ENCODE data around the gene SLC25A21. TPM values are rescaled to one million over a fixed set of nuclear protein-coding genes. Genes with fewer than 3 reads are reported as not detected.

The SLC25A21 gene
- total RNA-seq, 1 donor from 2014 or later: not detected

- Mint-ChIP-seq H3K27me3 (no peaks in the 10 kb centered on the region), H3K27ac (no peak overlapping the region), H3K4me1 (no peaks in the 10 kb centered on the region), H3K9me3 (peaks cover 3% of the 10 kb centered on the region), H3K4me3 (no peak overlapping the region), H3K36me3 (ENCODE audit: low read depth) (no peaks in the 10 kb centered on the region)
- DNase-seq: no peak
- ChIA-PET POLR2A (no interaction called here), CTCF (no interaction called here)
- no peak for TF ChIP-seq CTCF (IDR thresholded peaks at IDR 0.05)
- intact Hi-C loops (cut with micrococcal nuclease): no loop called here
- no peak for ATAC-seq (ENCODE audit: low read depth)
Measured at GRCh38 chr14:37037636-37038387, 134.6 kb downstream of the SLC25A21 start.

DNA sequence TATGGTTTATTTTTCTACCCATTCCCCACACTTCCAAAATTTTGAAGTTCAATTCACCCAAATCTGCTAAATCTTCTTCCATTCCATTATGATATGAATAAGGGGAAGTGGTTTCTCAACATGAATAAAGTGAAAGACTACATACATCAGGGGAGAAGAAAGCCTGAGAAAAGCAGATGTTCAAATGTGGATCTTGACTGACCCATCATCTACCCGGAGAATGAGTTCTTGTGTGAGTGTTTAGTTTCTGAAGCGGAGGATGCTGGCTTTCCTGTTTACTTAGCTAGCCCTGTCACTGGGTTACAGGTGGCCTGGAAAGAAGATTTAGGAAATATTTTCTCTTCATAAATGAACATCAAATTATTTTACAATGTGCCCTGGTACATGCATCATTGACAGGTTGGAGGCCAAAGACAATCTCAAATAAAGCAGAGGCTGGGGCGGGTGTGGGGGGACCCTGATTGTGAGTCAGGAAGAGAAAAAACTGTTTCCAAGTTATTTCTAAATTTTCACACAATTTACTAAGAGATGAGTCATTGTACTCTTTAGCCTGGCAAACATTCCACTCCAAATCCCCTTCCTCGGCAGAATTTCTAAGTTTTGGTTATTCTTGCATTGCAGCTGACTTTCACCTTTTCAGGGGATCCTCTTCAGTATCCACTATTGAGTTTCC, 135.6 kb downstream of the SLC25A21 start:
- Mint-ChIP-seq H3K27ac (no peak overlapping the region), H3K36me3 (ENCODE audit: low read depth) (no peaks in the 10 kb centered on the region), H3K4me1 (no peaks in the 10 kb centered on the region), H3K4me3 (no peak overlapping the region), H3K27me3 (no peaks in the 10 kb centered on the region), H3K9me3 (peaks cover 3% of the 10 kb centered on the region)
- ChIA-PET CTCF (no interaction called here), POLR2A (no interaction called here)
- no peak for TF ChIP-seq CTCF (IDR thresholded peaks at IDR 0.05)
- no peak for ATAC-seq (ENCODE audit: low read depth)
- no peak for DNase-seq
- intact Hi-C loops (cut with micrococcal nuclease): no loop called here

DNA sequence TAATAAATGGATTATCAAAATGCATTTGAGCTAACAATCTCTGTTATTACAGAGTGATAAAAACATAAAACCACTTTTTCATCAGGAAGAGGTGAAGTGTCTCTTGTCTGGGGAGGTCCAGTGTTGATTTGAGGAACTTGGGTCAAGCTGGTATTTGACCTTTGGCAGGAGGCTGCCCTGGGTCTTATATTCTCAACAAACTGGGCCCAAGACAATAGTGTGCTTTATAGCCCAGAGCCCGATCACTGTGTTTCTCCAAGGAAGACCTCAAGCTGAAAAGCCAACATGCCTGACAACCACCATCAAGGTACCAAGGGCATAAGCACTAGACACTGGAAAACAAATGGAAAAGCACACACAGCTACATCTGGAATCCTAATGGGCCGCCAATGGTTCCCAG, 137.0 kb downstream of the SLC25A21 start:
- Mint-ChIP-seq H3K36me3 (ENCODE audit: low read depth) (no peaks in the 10 kb centered on the region), H3K27ac (no peak overlapping the region), H3K9me3 (peaks cover 3% of the 10 kb centered on the region), H3K27me3 (no peaks in the 10 kb centered on the region), H3K4me3 (no peak overlapping the region), H3K4me1 (no peaks in the 10 kb centered on the region)
- ChIA-PET CTCF (interaction anchor here (0.7 kb wide), 1 partner anchor 12 kb away, joined by 3 read pairs; no protein-coding TSS in a partner anchor), POLR2A (no interaction called here)
- TF ChIP-seq CTCF (IDR thresholded peaks at IDR 0.05): no peak
- ATAC-seq (ENCODE audit: low read depth): no peak
- no peak for DNase-seq
- intact Hi-C loops (cut with micrococcal nuclease): no loop called here

GRCh38 chr14:37034410-37035285, 137.8 kb downstream of the SLC25A21 start:
- Mint-ChIP-seq H3K27me3 (no peaks in the 10 kb centered on the region), H3K36me3 (ENCODE audit: low read depth) (no peaks in the 10 kb centered on the region), H3K9me3 (peaks cover 3% of the 10 kb centered on the region), H3K4me3 (no peak overlapping the region), H3K4me1 (no peaks in the 10 kb centered on the region), H3K27ac (no peak overlapping the region)
- ATAC-seq (ENCODE audit: low read depth): no peak
- CTCF ChIA-PET: interaction anchor here (0.7 kb wide), 1 partner anchor 11 kb away, joined by 3 read pairs; no protein-coding TSS in a partner anchor
- no peak for DNase-seq
- TF ChIP-seq CTCF (IDR thresholded peaks at IDR 0.05): no peak
- intact Hi-C loops (cut with micrococcal nuclease): no loop called here
- POLR2A ChIA-PET: no interaction called here

DNA sequence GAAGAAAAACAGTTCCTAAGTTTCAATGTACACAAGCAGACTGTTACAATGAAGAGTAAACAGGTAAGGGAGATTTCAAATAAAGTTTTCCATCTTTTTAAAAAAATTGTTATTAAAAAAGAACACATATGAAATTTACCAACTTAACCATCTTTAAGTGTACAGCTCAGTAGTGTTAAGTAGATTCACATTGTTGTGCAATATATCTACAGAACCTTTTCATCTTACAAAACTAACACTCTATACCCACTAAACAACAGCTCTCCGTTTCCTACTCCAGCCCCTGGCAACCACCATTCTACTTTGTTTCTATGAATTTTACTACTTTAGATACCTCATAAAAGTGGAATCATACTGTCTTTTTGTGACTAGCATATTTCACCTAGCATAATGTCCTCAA, 139.5 kb downstream of the SLC25A21 start:
- Mint-ChIP-seq H3K27me3 (no peaks in the 10 kb centered on the region), H3K9me3 (peaks cover 3% of the 10 kb centered on the region), H3K27ac (no peak overlapping the region), H3K4me3 (no peak overlapping the region), H3K36me3 (ENCODE audit: low read depth) (no peaks in the 10 kb centered on the region), H3K4me1 (no peaks in the 10 kb centered on the region)
- DNase-seq (no peak), ATAC-seq (ENCODE audit: low read depth) (no peak)
- intact Hi-C loops (cut with micrococcal nuclease): no loop called here
- no peak for TF ChIP-seq CTCF (IDR thresholded peaks at IDR 0.05)
- POLR2A ChIA-PET: no interaction called here
- CTCF ChIA-PET: no interaction called here

Measured in activated B cell treated with CpG ODN at 0.5 μM for 24 hours (primary cell).